SU-DHL-6 (cell line): ENCODE results near the gene CCR5.

Source experiments
- H2AFZ ChIP-seq: fragments of 200-600 bp; sonication (generic); 2 replicates; pipeline ENCODE4 v1.6.1; 2014; ENCODE audit warnings: low read depth, mild to moderate bottlenecking, moderate library complexity, mixed read lengths, antibody characterized with exemption, low read length; ENCODE audit not compliant: severe bottlenecking
- H3F3A ChIP-seq: fragments of 200-600 bp; shearing (Covaris generic); 2 replicates; pipeline ENCODE4 v1.6.0; 2016; ENCODE audit warnings: antibody characterized with exemption, mild to moderate bottlenecking; ENCODE audit not compliant: insufficient read depth
- H3K27ac ChIP-seq: fragments of 200-600 bp; sonication (generic); 2 replicates; pipeline ENCODE4 v1.5.1; 2016; ENCODE audit warnings: low read depth, mild to moderate bottlenecking, low read length, moderate library complexity, mixed read lengths
- H3K27me3 ChIP-seq: fragments of 200-600 bp; sonication (generic), shearing (Covaris generic); 2 replicates; pipeline ENCODE4 v1.6.0; 2014; ENCODE audit warnings: mild to moderate bottlenecking, low read length
- H3K36me3 ChIP-seq: fragments of 200-600 bp; sonication (generic); 2 replicates; pipeline ENCODE4 v1.6.1; 2014; ENCODE audit warnings: mild to moderate bottlenecking, low read length, mixed read lengths
- H3K4me2 ChIP-seq: fragments of 300-600, 200-600 bp; shearing (Covaris generic), sonication (generic); 2 replicates; pipeline ENCODE4 v1.6.0; 2014; ENCODE audit warnings: low read length, low read depth, mild to moderate bottlenecking; ENCODE audit not compliant: poor library complexity, severe bottlenecking
- H3K4me3 ChIP-seq: fragments of 200-600 bp; sonication (generic); 2 replicates; pipeline ENCODE4 v1.5.1; 2014; ENCODE audit warnings: antibody characterized with exemption, low read length, mild to moderate bottlenecking, mixed read lengths; ENCODE audit not compliant: insufficient read depth, poor library complexity, severe bottlenecking
- H3K79me2 ChIP-seq: fragments of 200-600 bp; sonication (generic); 2 replicates; pipeline ENCODE4 v1.6.1; 2014; ENCODE audit warnings: mild to moderate bottlenecking, low read length, moderate library complexity; ENCODE audit not compliant: insufficient read depth
- H3K9ac ChIP-seq: fragments of 200-600 bp; sonication (generic); 2 replicates; pipeline ENCODE4 v1.7.0; 2014; ENCODE audit warnings: mild to moderate bottlenecking, low read length
- H3K9me2 ChIP-seq: fragments of 200-600 bp; sonication (generic); replicated peaks from 2 replicates; pipeline ENCODE4 v1.6.1; 2014; ENCODE audit warnings: low read length; ENCODE audit not compliant: insufficient read depth
- H3K9me3 ChIP-seq: fragments of 200-600 bp; sonication (generic); 2 replicates; pipeline ENCODE4 v1.6.1; 2014; ENCODE audit warnings: low read length, mixed read lengths; ENCODE audit not compliant: insufficient read depth
- H4K20me1 ChIP-seq: fragments of 200-600 bp; sonication (generic); 2 replicates; pipeline ENCODE4 v1.6.1; 2014; ENCODE audit warnings: low read depth, mild to moderate bottlenecking, antibody characterized with exemption, low read length, moderate library complexity, mixed read lengths
- EZH2phosphoT487 ChIP-seq: fragments of 200-600 bp; sonication (generic), shearing (Covaris generic); conservative IDR thresholded peaks from 2 replicates; pipeline ENCODE4 v1.6.1; 2018; ENCODE audit warnings: mild to moderate bottlenecking, antibody characterized with exemption, low read length, moderate library complexity, mixed read lengths
- TF ChIP-seq, protein P1 (sequence below): fragments of 200-600 bp; sonication (generic); IDR thresholded peaks from one replicate; pipeline ENCODE4 v1.5.1; 2017; ENCODE audit warnings: antibody characterized with exemption, mild to moderate bottlenecking, low read length, moderate library complexity; ENCODE audit not compliant: insufficient read depth, poor library complexity, severe bottlenecking

CCR5 gene

GRCh38 chr3:46399098-46399497, 28.4 kb downstream of the CCR5 start:
- no peaks in the 10 kb centered on the region for H3K79me2 ChIP-seq
- no peak overlapping the region for H3K4me2 ChIP-seq
- no peaks in the 10 kb centered on the region for H3K9me3 ChIP-seq
- no peak overlapping the region for H3K27ac ChIP-seq
- no peaks in the 10 kb centered on the region for H3K27me3 ChIP-seq
- H3K9me2 ChIP-seq = no peaks in the 10 kb centered on the region
- H4K20me1 ChIP-seq = no peaks in the 10 kb centered on the region
- H2AFZ ChIP-seq = no peak overlapping the region
- no peak overlapping the region for H3K9ac ChIP-seq
- TF ChIP-seq, protein P1, sequence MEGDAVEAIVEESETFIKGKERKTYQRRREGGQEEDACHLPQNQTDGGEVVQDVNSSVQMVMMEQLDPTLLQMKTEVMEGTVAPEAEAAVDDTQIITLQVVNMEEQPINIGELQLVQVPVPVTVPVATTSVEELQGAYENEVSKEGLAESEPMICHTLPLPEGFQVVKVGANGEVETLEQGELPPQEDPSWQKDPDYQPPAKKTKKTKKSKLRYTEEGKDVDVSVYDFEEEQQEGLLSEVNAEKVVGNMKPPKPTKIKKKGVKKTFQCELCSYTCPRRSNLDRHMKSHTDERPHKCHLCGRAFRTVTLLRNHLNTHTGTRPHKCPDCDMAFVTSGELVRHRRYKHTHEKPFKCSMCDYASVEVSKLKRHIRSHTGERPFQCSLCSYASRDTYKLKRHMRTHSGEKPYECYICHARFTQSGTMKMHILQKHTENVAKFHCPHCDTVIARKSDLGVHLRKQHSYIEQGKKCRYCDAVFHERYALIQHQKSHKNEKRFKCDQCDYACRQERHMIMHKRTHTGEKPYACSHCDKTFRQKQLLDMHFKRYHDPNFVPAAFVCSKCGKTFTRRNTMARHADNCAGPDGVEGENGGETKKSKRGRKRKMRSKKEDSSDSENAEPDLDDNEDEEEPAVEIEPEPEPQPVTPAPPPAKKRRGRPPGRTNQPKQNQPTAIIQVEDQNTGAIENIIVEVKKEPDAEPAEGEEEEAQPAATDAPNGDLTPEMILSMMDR = no peak
- TF ChIP-seq EZH2phosphoT487 = no peak
- H3F3A ChIP-seq = no peaks in the 10 kb centered on the region
- H3K4me3 ChIP-seq = no peak overlapping the region
- H3K36me3 ChIP-seq = no peaks in the 10 kb centered on the region

- Histone ChIP-seq H3K4me3 (no peak overlapping the region), H3K27me3 (no peaks in the 10 kb centered on the region), H3K9me2 (no peaks in the 10 kb centered on the region), H3K9ac (no peak overlapping the region), H3F3A (no peaks in the 10 kb centered on the region), H3K79me2 (no peaks in the 10 kb centered on the region), H3K4me2 (no peak overlapping the region), H3K9me3 (no peaks in the 10 kb centered on the region), H4K20me1 (no peaks in the 10 kb centered on the region), H3K27ac (no peak overlapping the region), H3K36me3 (no peaks in the 10 kb centered on the region), H2AFZ (no peak overlapping the region)
- no peak for TF ChIP-seq EZH2phosphoT487
- TF ChIP-seq, protein P1 = no peak
These were observed 28.8 kb downstream of the CCR5 start for GRCh38 chr3:46399557-46399956.

DNA sequence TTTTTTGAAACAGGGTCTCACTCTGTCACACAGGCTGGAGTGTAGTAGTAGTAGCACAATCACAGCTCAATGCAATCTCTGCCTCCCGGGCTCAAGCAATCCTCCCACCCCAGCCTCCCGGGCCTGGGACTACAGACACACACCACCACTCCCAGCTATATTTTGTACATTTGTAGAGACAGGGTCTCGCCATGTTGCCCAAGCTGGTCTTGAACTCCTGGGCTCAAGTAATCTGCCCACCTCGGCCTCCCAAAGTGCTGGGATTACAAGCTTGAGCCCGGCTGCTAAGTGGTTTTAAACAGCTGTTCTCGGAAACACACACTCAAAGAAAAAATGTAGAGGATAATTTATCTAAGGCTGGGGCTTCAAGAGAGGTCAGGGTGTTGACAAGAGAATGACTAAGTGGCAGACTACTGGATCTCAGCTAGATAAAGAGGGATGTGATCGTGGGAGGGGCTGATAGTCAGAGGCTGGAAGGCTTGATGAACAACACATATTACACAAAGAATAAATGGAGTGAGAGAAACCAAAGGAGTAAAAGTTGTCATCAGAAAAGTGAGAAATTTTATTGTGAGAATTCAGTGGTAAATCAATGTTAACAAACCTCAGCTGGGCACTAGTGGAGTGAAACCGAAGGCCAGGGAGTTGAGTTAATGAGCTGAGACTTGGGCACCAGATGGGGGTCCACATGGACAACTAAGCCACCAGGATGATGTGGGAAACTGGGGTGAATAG, 29.4 kb downstream of the CCR5 start:
- no peaks in the 10 kb centered on the region for H3K9me3 ChIP-seq
- no peak overlapping the region for H3K4me3 ChIP-seq
- no peaks in the 10 kb centered on the region for H3K79me2 ChIP-seq
- H3K36me3 ChIP-seq = no peaks in the 10 kb centered on the region
- no peak overlapping the region for H3K9ac ChIP-seq
- H4K20me1 ChIP-seq = no peaks in the 10 kb centered on the region
- H3K9me2 ChIP-seq = no peaks in the 10 kb centered on the region
- H3K27ac ChIP-seq = no peak overlapping the region
- no peaks in the 10 kb centered on the region for H3F3A ChIP-seq
- TF ChIP-seq EZH2phosphoT487 = no peak
- TF ChIP-seq, protein P1 = no peak
- no peak overlapping the region for H3K4me2 ChIP-seq
- H2AFZ ChIP-seq = no peak overlapping the region
- H3K27me3 ChIP-seq = no peaks in the 10 kb centered on the region
